Activated CD8-positive, alpha-beta memory T cell treated with anti-CD3 and anti-CD28 coated beads, Interleukin-2, amount 50 U/mL, for 48 hours (primary cell): ENCODE measurements around the gene MBD5.

Experiments
- DNase-seq: peaks from one replicate; pipeline ENCODE4 v3.0.0-alpha.2; 2020

Gene MBD5

GRCh38 chr2:148306027-148306426 lies 285.1 kb downstream of the MBD5 start:
- DNase-seq: no peak

- DNase-seq: no peak
These were observed 296.7 kb downstream of the MBD5 start for GRCh38 chr2:148317598-148317997.

GRCh38 chr2:148338541-148338940 lies 317.6 kb downstream of the MBD5 start:
- no peak for DNase-seq

- DNase-seq: no peak
These were observed 321.2 kb downstream of the MBD5 start for GRCh38 chr2:148342086-148342485.

GRCh38 chr2:148350199-148350598 lies 329.3 kb downstream of the MBD5 start:
- DNase-seq: no peak

GRCh38 chr2:148351437-148352143 lies 330.7 kb downstream of the MBD5 start:
- no peak for DNase-seq

GRCh38 chr2:148358375-148358774 lies 337.5 kb downstream of the MBD5 start:
- no peak for DNase-seq

GRCh38 chr2:148360662-148361061 lies 339.8 kb downstream of the MBD5 start:
- DNase-seq: no peak

GRCh38 chr2:148362144-148362796 lies 341.4 kb downstream of the MBD5 start:
- DNase-seq: no peak

- DNase-seq: no peak
These were observed 354.3 kb downstream of the MBD5 start for GRCh38 chr2:148375214-148375613.

GRCh38 chr2:148391324-148391723 lies 370.4 kb downstream of the MBD5 start:
- DNase-seq: no peak

- DNase-seq: no peak
These were observed 381.9 kb downstream of the MBD5 start for GRCh38 chr2:148402786-148403185.

- no peak for DNase-seq
These were observed 390.0 kb downstream of the MBD5 start for GRCh38 chr2:148410899-148411298.

GRCh38 chr2:148416248-148416647 lies 395.4 kb downstream of the MBD5 start:
- DNase-seq: no peak

- DNase-seq: no peak
These were observed 409.2 kb downstream of the MBD5 start for GRCh38 chr2:148430101-148430500.

- no peak for DNase-seq
These were observed 427.0 kb downstream of the MBD5 start for GRCh38 chr2:148447877-148448276.

GRCh38 chr2:148450531-148450930 lies 429.6 kb downstream of the MBD5 start:
- DNase-seq: no peak

GRCh38 chr2:148451046-148451445 lies 430.2 kb downstream of the MBD5 start:
- no peak for DNase-seq

GRCh38 chr2:148455791-148456190 lies 434.9 kb downstream of the MBD5 start:
- DNase-seq: no peak

GRCh38 chr2:148458171-148458570 lies 437.3 kb downstream of the MBD5 start:
- no peak for DNase-seq

- no peak for DNase-seq
These were observed 438.5 kb downstream of the MBD5 start for GRCh38 chr2:148459377-148459778.

GRCh38 chr2:148461876-148462275 lies 441.0 kb downstream of the MBD5 start:
- no peak for DNase-seq

GRCh38 chr2:148475626-148476025 lies 454.7 kb downstream of the MBD5 start:
- DNase-seq: no peak

- no peak for DNase-seq
These were observed 458.5 kb downstream of the MBD5 start for GRCh38 chr2:148479398-148479797.

GRCh38 chr2:148483665-148484064 lies 462.8 kb downstream of the MBD5 start:
- DNase-seq: no peak
